Activated CD4-positive, alpha-beta T cell treated with anti-CD3 and anti-CD28 coated beads, Interleukin-2, amount 50 U/mL, for 4 hours (primary cell): ENCODE measurements around the gene C4BPA.

Experiments used
- DNase-seq, 2 experiments: peaks; one replicate each; pipeline ENCODE4 v3.0.0-alpha.2; 2020

The C4BPA gene

GRCh38 chr1:207194197-207194596 lies 90.2 kb downstream of the C4BPA start:
- no peak for DNase-seq
